Measurements from ENCODE around the gene CNOT4.
"Not testable (repeated sequence)": the region's sequence is repeated elsewhere in the genome, so short reads cannot be mapped to it uniquely, and the experiment has no call there.

CNOT4 gene

GRCh38 chr7:135361788-135362187 is 148.1 kb downstream of the CNOT4 start:
- no peak for DNase-seq (ENCODE audit: low read depth)

- no peak for DNase-seq (ENCODE audit: low read depth)
These were observed 150.3 kb downstream of the CNOT4 start for GRCh38 chr7:135359615-135360014.

- DNase-seq (ENCODE audit: low read depth) = no peak
These were observed 154.4 kb downstream of the CNOT4 start for GRCh38 chr7:135355377-135356048.

- DNase-seq (ENCODE audit: low read depth) = no peak
These were observed 156.1 kb downstream of the CNOT4 start for GRCh38 chr7:135353832-135354231.

GRCh38 chr7:135352285-135352684 is 157.6 kb downstream of the CNOT4 start:
- no peak for DNase-seq (ENCODE audit: low read depth)

GRCh38 chr7:135351070-135351469 is 158.8 kb downstream of the CNOT4 start:
- DNase-seq (ENCODE audit: low read depth) = not testable (repeated sequence)

GRCh38 chr7:135349746-135350145 is 160.2 kb downstream of the CNOT4 start:
- no peak for DNase-seq (ENCODE audit: low read depth)

GRCh38 chr7:135348493-135348892 is 161.4 kb downstream of the CNOT4 start:
- DNase-seq (ENCODE audit: low read depth) = no peak

- no peak for DNase-seq (ENCODE audit: low read depth)
These were observed 166.5 kb downstream of the CNOT4 start for GRCh38 chr7:135343361-135343760.

GRCh38 chr7:135342887-135343286 is 167.0 kb downstream of the CNOT4 start:
- DNase-seq (ENCODE audit: low read depth) = no peak

GRCh38 chr7:135341049-135341448 is 168.9 kb downstream of the CNOT4 start:
- DNase-seq (ENCODE audit: low read depth) = no peak

GRCh38 chr7:135337977-135338550 is 171.8 kb downstream of the CNOT4 start:
- no peak for DNase-seq (ENCODE audit: low read depth)

- no peak for DNase-seq (ENCODE audit: low read depth)
These were observed 172.4 kb downstream of the CNOT4 start for GRCh38 chr7:135337506-135337905.

GRCh38 chr7:135335628-135336139 is 174.2 kb downstream of the CNOT4 start:
- DNase-seq (ENCODE audit: low read depth) = no peak

- no peak for DNase-seq (ENCODE audit: low read depth)
These were observed 174.9 kb downstream of the CNOT4 start for GRCh38 chr7:135334830-135335543.

- no peak for DNase-seq (ENCODE audit: low read depth)
These were observed 176.0 kb downstream of the CNOT4 start for GRCh38 chr7:135333946-135334345.

- no peak for DNase-seq (ENCODE audit: low read depth)
These were observed 176.7 kb downstream of the CNOT4 start for GRCh38 chr7:135333200-135333599.

- DNase-seq (ENCODE audit: low read depth) = no peak
These were observed 179.8 kb downstream of the CNOT4 start for GRCh38 chr7:135330088-135330487.

- no peak for DNase-seq (ENCODE audit: low read depth)
These were observed 181.4 kb downstream of the CNOT4 start for GRCh38 chr7:135328526-135328925.

GRCh38 chr7:135328053-135328452 is 181.8 kb downstream of the CNOT4 start:
- DNase-seq (ENCODE audit: low read depth) = no peak

GRCh38 chr7:135327458-135327857 is 182.4 kb downstream of the CNOT4 start:
- DNase-seq (ENCODE audit: low read depth) = no peak

- DNase-seq (ENCODE audit: low read depth) = no peak
These were observed 183.1 kb downstream of the CNOT4 start for GRCh38 chr7:135326636-135327280.
